HepG2 (cell line): ENCODE data around the gene JAM2.

Experiments
- CTCF ChIP-seq: sonication (generic); formaldehyde crosslinking; IDR thresholded peaks from 2 replicates; pipeline ENCODE4 v1.5.0; 2020; ENCODE audit warnings: mild to moderate bottlenecking, missing genetic modification reagents, moderate library complexity
- MAFK ChIP-seq, 2 experiments: IDR thresholded peaks in 1 of 2; conservative IDR thresholded peaks in 1 of 2; 2 replicates each; pipeline ENCODE4 v1.6.1; 2011; ENCODE audit warnings: improper control_type of control experiment in 2 of 2, low read length in 2 of 2
- MXD4 ChIP-seq: IDR thresholded peaks from 2 replicates; pipeline ENCODE4 v1.6.1; 2016; ENCODE audit warnings: mild to moderate bottlenecking, missing biosample characterization, missing genetic modification reagents
- SP140L ChIP-seq: sonication (generic); formaldehyde crosslinking; IDR thresholded peaks from 2 replicates; pipeline ENCODE4 v1.4.0; 2020; ENCODE audit warnings: missing genetic modification reagents, borderline replicate concordance
- U2AF1 ChIP-seq: fragments of 200-400 bp; formaldehyde crosslinking; optimal IDR thresholded peaks from 2 replicates; pipeline ENCODE3; 2017; ENCODE audit warnings: mild to moderate bottlenecking, low read depth, low read length
- ZBTB1 ChIP-seq: sonication (generic); formaldehyde crosslinking; IDR thresholded peaks from 2 replicates; pipeline ENCODE4 v1.4.0; 2020; ENCODE audit warnings: missing genetic modification reagents, borderline replicate concordance

- TF ChIP-seq CTCF (no peak), MAFK (conservative IDR thresholded peaks at IDR 0.05 in 1 of 2, IDR thresholded peaks at IDR 0.05 in 1 of 2; ENCODE audit: low read length in 2 of 2) (no peak), MXD4 (no peak), SP140L (CRISPR knock-in tag) (no peak), ZBTB1 (CRISPR knock-in tag) (no peak), U2AF1 (no peak)
Measured at GRCh38 chr21:25689226-25689625, 50.2 kb downstream of the JAM2 start.
